ENCODE data around the gene CABCOCO1.

DNA sequence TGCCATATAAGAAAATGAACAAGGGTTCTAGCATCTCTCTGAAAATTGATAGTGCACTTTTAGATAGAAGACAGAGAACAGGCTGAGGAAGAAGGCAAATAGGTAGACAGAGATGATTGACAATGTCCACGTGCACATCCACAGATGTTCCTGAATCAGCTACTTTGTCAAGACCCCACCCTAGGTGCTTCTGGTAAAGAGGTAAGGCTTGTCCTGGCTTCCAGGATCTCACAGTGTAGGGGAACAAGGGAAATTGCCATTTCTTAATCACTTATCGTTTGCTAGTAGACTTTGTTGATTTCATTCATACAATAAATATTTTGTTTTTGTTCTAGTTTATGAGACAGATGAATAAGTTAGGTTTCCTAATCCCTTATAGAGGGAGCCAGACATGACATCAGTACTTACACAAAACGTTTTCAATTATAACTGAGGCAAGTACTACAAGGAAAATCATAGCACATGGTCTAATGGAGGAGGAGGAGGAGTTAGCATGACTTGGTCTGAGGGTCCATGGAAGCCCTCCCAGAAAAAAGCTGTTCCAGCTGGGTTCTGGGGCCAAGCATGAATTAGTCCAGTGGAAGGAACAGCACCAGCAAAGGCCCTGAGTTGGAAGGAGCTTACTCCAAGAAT, 122.9 kb downstream of the CABCOCO1 start:
- TF ChIP-seq EZH2 (IDR thresholded peaks at IDR 0.05) (no peak), POLR2A (IDR thresholded peaks at IDR 0.05; ENCODE audit: borderline replicate concordance, extremely low read depth, insufficient read depth, insufficient read length) (no peak), POLR2AphosphoS5 (IDR thresholded peaks at IDR 0.05; ENCODE audit: low read depth, low read length) (no peak), ZBTB33 (IDR thresholded peaks at IDR 0.05; ENCODE audit: extremely low read depth, insufficient replicate concordance, low read length) (no peak), FOSL1 (IDR thresholded peaks at IDR 0.05; ENCODE audit: low read depth) (no peak), CTCF (IDR thresholded peaks at IDR 0.05 in 2 of 3, conservative IDR thresholded peaks at IDR 0.05 in 1 of 3; ENCODE audit: borderline replicate concordance in 1 of 3, insufficient read depth in 1 of 3, low read depth in 2 of 3, low read length in 2 of 3) (no peak), MAX (IDR thresholded peaks at IDR 0.05) (no peak), EZH2phosphoT487 (IDR thresholded peaks at IDR 0.05; ENCODE audit: borderline replicate concordance) (no peak), ZNF274 (IDR thresholded peaks at IDR 0.05; ENCODE audit: low read depth, low read length) (no peak), ZFX (IDR thresholded peaks at IDR 0.05) (no peak), CEBPB (IDR thresholded peaks at IDR 0.05; ENCODE audit: low read depth) (no peak)

Data from HCT116 (cell line).